K562 (cell line): ENCODE data around the gene MME. TPM values are rescaled to one million over a fixed set of nuclear protein-coding genes. Genes with fewer than 3 reads are reported as not detected.

ENCODE experiments used
- ATAC-seq: fragments of 200-7000 bp; cut with Tn5 transposase; 3 replicates; pipeline ENCODE4 v1.9.1; 2020; ENCODE audit warnings: moderate library complexity
- BruUV-seq: library from RNA; stranded (reverse); fragments of 400-500 nt; replicated peaks from 2 replicates; lab custom pipeline; 2021; lab: Mats Ljungman, UMichigan
- CTCF ChIA-PET: fragments of 300-600 bp; formaldehyde crosslinking; extraction: SDS; loops from one replicate; lab custom pipeline; 2021; ENCODE audit warnings: low intra/inter-chr PET ratio; lab: Yijun Ruan, JAX
- POLR2A ChIA-PET: fragments of 300-600, 350-650 bp; sonication (Branson Sonifier 250); formaldehyde crosslinking; extraction: SDS; loops from one replicate; lab custom pipeline; 2021; ENCODE audit warnings: antibody characterized with exemption, inconsistent platforms; lab: Yijun Ruan, JAX
- DNase-seq, 4 experiments: peaks; one replicate each; pipeline versions ENCODE4 v3.0.0 to v3.0.0-alpha.2; 2011 to 2018; ENCODE audit warnings: low spot score in 3 of 4, mixed read lengths in 3 of 4; ENCODE audit errors: extremely low read depth in 1 of 4
- FAIRE-seq: peaks from 2 replicates; lab custom pipeline; 2011; peaks lifted over from hg19 to GRCh38; lab: Jason Lieb, UNC
- H2AFZ ChIP-seq: 2 replicates; pipeline ENCODE4 v1.6.0; 2011; ENCODE audit warnings: low read depth, low read length, control low read depth, inconsistent platforms
- H3K27ac ChIP-seq: fragments of 200-600 bp; 3 replicates; pipeline ENCODE4 v1.8.0; 2011; ENCODE audit warnings: low read depth, mild to moderate bottlenecking, control low read depth, inconsistent platforms, low read length, moderate library complexity, mixed read lengths; ENCODE audit errors: extremely low read depth
- H3K27me3 ChIP-seq, 2 experiments: fragments of 300-600 bp in 1 of 2; 2 replicates in 1 of 2; 3 replicates in 1 of 2; pipeline versions ENCODE4 v1.6.0 to v1.8.0; 2011; ENCODE audit warnings: inconsistent platforms in 2 of 2, low read length in 2 of 2, mild to moderate bottlenecking in 1 of 2, mixed read lengths in 1 of 2, moderate library complexity in 1 of 2; ENCODE audit not compliant: control insufficient read depth in 2 of 2, insufficient read depth in 2 of 2
- H3K36me3 ChIP-seq: fragments of 300-600 bp; 3 replicates; pipeline ENCODE4 v1.8.0; 2011; ENCODE audit warnings: mild to moderate bottlenecking, low read length, inconsistent platforms; ENCODE audit not compliant: control insufficient read depth, insufficient read depth
- H3K4me1 ChIP-seq, 2 experiments: fragments of 200-600 bp in 1 of 2; replicated peaks in 1 of 2; 2 replicates in 1 of 2; 3 replicates in 1 of 2; pipeline versions ENCODE4 v1.5.1 to v1.8.0; 2011; ENCODE audit warnings: inconsistent platforms in 2 of 2, low read length in 2 of 2, mild to moderate bottlenecking in 1 of 2, mixed read lengths in 1 of 2, moderate library complexity in 1 of 2; ENCODE audit not compliant: control insufficient read depth in 2 of 2, insufficient read depth in 2 of 2
- H3K4me2 ChIP-seq: 2 replicates; pipeline ENCODE4 v1.6.1; 2011; ENCODE audit warnings: low read length, control low read depth, inconsistent platforms, mixed read lengths; ENCODE audit not compliant: insufficient read depth
- H3K4me3 ChIP-seq: fragments of 200-600 bp; sonication (generic), shearing (Covaris generic); 2 replicates; pipeline ENCODE4 v1.5.1; 2016; ENCODE audit warnings: control low read depth, inconsistent platforms
- H3K79me2 ChIP-seq: fragments of 200-600 bp; 3 replicates; pipeline ENCODE4 v1.8.0; 2011; ENCODE audit warnings: low read length, inconsistent platforms; ENCODE audit not compliant: control insufficient read depth, insufficient read depth
- H3K9ac ChIP-seq, 2 experiments: 2 replicates each; pipeline versions ENCODE4 v1.6.0 to v1.6.1; 2011; ENCODE audit warnings: low read depth in 2 of 2, low read length in 2 of 2, control low read depth in 1 of 2, inconsistent platforms in 1 of 2, mild to moderate bottlenecking in 1 of 2, mixed read lengths in 1 of 2; ENCODE audit not compliant: insufficient read depth in 1 of 2
- H3K9me1 ChIP-seq: one replicate; pipeline ENCODE4 v1.6.0; 2011; ENCODE audit warnings: inconsistent platforms, mild to moderate bottlenecking, low read length, moderate library complexity; ENCODE audit not compliant: control insufficient read depth, insufficient read depth
- H3K9me3 ChIP-seq: replicated peaks from 2 replicates; pipeline ENCODE4 v1.5.1; 2011; ENCODE audit warnings: low read depth, low read length, inconsistent platforms; ENCODE audit not compliant: control insufficient read depth, insufficient read depth
- H4K20me1 ChIP-seq: replicated peaks from 2 replicates; pipeline ENCODE4 v1.6.1; 2011; ENCODE audit warnings: low read length, inconsistent platforms, mixed read lengths; ENCODE audit not compliant: control insufficient read depth, insufficient read depth
- ATF1 ChIP-seq, 2 experiments: fragments of 450-650 bp in 1 of 2; IDR thresholded peaks; 2 replicates each; pipeline ENCODE4 v1.6.1; 2016; ENCODE audit warnings: missing compliant biosample characterization in 1 of 2, missing genetic modification characterization in 1 of 2
- CEBPB ChIP-seq: fragments of 450-650 bp; IDR thresholded peaks from 2 replicates; pipeline ENCODE4 v1.6.1; 2016; ENCODE audit warnings: missing genetic modification characterization, missing compliant biosample characterization
- CREB3 ChIP-seq: fragments of 450-650 bp; conservative IDR thresholded peaks from 2 replicates; pipeline ENCODE4 v1.6.1; 2016; ENCODE audit warnings: missing genetic modification characterization, low read depth, mild to moderate bottlenecking, missing compliant biosample characterization, moderate library complexity
- FOXA1 ChIP-seq: fragments of 450-650 bp; IDR thresholded peaks from 2 replicates; pipeline ENCODE4 v1.6.1; 2016; ENCODE audit warnings: mild to moderate bottlenecking, borderline replicate concordance
- ID3 ChIP-seq, 2 experiments: fragments of 250-450 bp in 1 of 2; fragments of 450-650 bp in 1 of 2; sonication (Bioruptor Pico) in 1 of 2; IDR thresholded peaks; 2 replicates each; pipeline versions ENCODE4 v1.6.1 to v1.8.0; 2016 to 2021; ENCODE audit warnings: mild to moderate bottlenecking in 2 of 2, moderate library complexity in 2 of 2, missing compliant biosample characterization in 1 of 2, missing genetic modification characterization in 1 of 2
- ILK ChIP-seq: fragments of 450-650 bp; IDR thresholded peaks from 2 replicates; pipeline ENCODE4 v1.6.1; 2016; ENCODE audit warnings: missing genetic modification characterization, low read depth, mild to moderate bottlenecking, missing compliant biosample characterization, moderate library complexity, borderline replicate concordance
- KDM1A ChIP-seq, 2 experiments: fragments of 450-650 bp; IDR thresholded peaks; 2 replicates each; pipeline ENCODE4 v1.6.1; 2016; ENCODE audit warnings: mild to moderate bottlenecking in 2 of 2
- MEIS2 ChIP-seq: fragments of 450-650 bp; IDR thresholded peaks from 2 replicates; pipeline ENCODE4 v1.6.1; 2014; ENCODE audit warnings: mild to moderate bottlenecking; ENCODE audit not compliant: partially characterized antibody
- NFXL1 ChIP-seq: fragments of 450-650 bp; formaldehyde crosslinking; IDR thresholded peaks from 2 replicates; pipeline ENCODE4 v1.4.0; 2021; ENCODE audit warnings: mild to moderate bottlenecking
- RBM25 ChIP-seq: fragments of 200-400 bp; formaldehyde crosslinking; IDR thresholded peaks from 2 replicates; pipeline ENCODE4 v1.6.1; 2018; ENCODE audit warnings: low read length, low read depth, moderate library complexity; ENCODE audit not compliant: severe bottlenecking
- SP2 ChIP-seq: IDR thresholded peaks from 2 replicates; pipeline ENCODE4 v1.6.1; 2011; ENCODE audit warnings: mild to moderate bottlenecking, low read depth, low read length, moderate library complexity; ENCODE audit not compliant: poor library complexity, severe bottlenecking; ENCODE audit errors: extremely low read depth
- TAF7 ChIP-seq: fragments of 450-650 bp; IDR thresholded peaks from 2 replicates; pipeline ENCODE4 v1.6.1; 2016; ENCODE audit warnings: missing genetic modification characterization, missing compliant biosample characterization
- TCF7L2 ChIP-seq: fragments of 150-350 bp; IDR thresholded peaks from 2 replicates; pipeline ENCODE4 v1.6.1; 2016; ENCODE audit warnings: low read depth, mild to moderate bottlenecking, low read length, moderate library complexity
- ZBTB26 ChIP-seq: fragments of 450-650 bp; formaldehyde crosslinking; IDR thresholded peaks from 2 replicates; pipeline ENCODE4 v1.4.0; 2022; ENCODE audit warnings: missing genetic modification characterization
- ZFP1 ChIP-seq: fragments of 450-650 bp; formaldehyde crosslinking; IDR thresholded peaks from 2 replicates; pipeline ENCODE4 v1.4.0; 2020; ENCODE audit warnings: mild to moderate bottlenecking, mixed read lengths
- ZKSCAN8 ChIP-seq: fragments of 200-800 bp; sonication (Bioruptor generic); IDR thresholded peaks from 2 replicates; pipeline ENCODE4 v1.6.1; 2016; ENCODE audit warnings: missing genetic modification characterization, missing compliant biosample characterization
- ZNF134 ChIP-seq: fragments of 250-450 bp; sonication (Bioruptor Pico); conservative IDR thresholded peaks from 2 replicates; pipeline ENCODE4 v1.4.0; 2020
- ZNF165 ChIP-seq: fragments of 250-450 bp; sonication (Bioruptor Pico); IDR thresholded peaks from 2 replicates; pipeline ENCODE4 v1.4.0; 2020; ENCODE audit warnings: borderline replicate concordance
- ZNF239 ChIP-seq: fragments of 250-450 bp; sonication (Bioruptor Pico); IDR thresholded peaks from 2 replicates; pipeline ENCODE4 v1.4.0; 2020; ENCODE audit warnings: mild to moderate bottlenecking
- ZNF436 ChIP-seq: fragments of 250-450, 450-650 bp; sonication (Bioruptor Pico); formaldehyde crosslinking; IDR thresholded peaks from 2 replicates; pipeline ENCODE4 v1.7.0; 2020; ENCODE audit warnings: mild to moderate bottlenecking
- ZNF444 ChIP-seq: fragments of 250-450 bp; sonication (Bioruptor Pico); IDR thresholded peaks from 2 replicates; pipeline ENCODE4 v1.4.0; 2020; ENCODE audit warnings: mild to moderate bottlenecking, moderate library complexity
- ZNF707 ChIP-seq: fragments of 250-450 bp; sonication (Bioruptor Pico); conservative IDR thresholded peaks from 2 replicates; pipeline ENCODE4 v1.8.0; 2022; ENCODE audit warnings: inconsistent platforms, mild to moderate bottlenecking, moderate library complexity
- whole genome bisulfite sequencing: fragments of 100-300 bp; shearing (Covaris generic); methylation state at CpG from one replicate; pipeline ENCODE4 v1.1.6; 2016; ENCODE audit warnings: low coverage, mixed read lengths; ENCODE audit not compliant: insufficient coverage; ENCODE audit errors: missing lambda C conversion rate; 5-methylcytosine and 5-hydroxymethylcytosine counted together
- in situ Hi-C: fragments of 300-500 bp; cut with MboI; formaldehyde crosslinking; loops from 4 replicates; pipeline ENCODE4 v1.15.0; 2018; ENCODE audit warnings: inconsistent platforms, mixed read lengths
- intact Hi-C: fragments of 100-400 bp; cut with micrococcal nuclease; formaldehyde crosslinking; loops from 2 replicates; pipeline ENCODE4 v1.14.2; 2022
- polyA plus RNA-seq, 8 experiments: library from polyadenylated mRNA; depleted of rRNA in 4 of 8; stranded (reverse) in 5 of 8; unstranded in 3 of 8; fragments of >200 nt; fragmentation: Nextera tagmentation in 2 of 8; fragmentation: Illumina TruSeq in 1 of 8; extraction: Ambion mirVana in 2 of 8; extraction: Trizol in 1 of 8; gene quantifications; 2 replicates each; pipeline versions ENCODE4 v1.2.1 to v1.2.3, GENCODE V29; 2011 to 2014; ENCODE audit warnings: inconsistent platforms in 1 of 8, missing spikeins in 1 of 8
- total RNA-seq, 7 experiments: library from RNA; depleted of rRNA in 6 of 7; stranded (reverse); fragments of >200 nt in 6 of 7; fragmentation: Illumina TruSeq in 2 of 7; extraction: Trizol in 2 of 7; gene quantifications; 2 replicates each; pipeline versions ENCODE4 v1.2.1 to v1.2.3, GENCODE V29; 2011 to 2021; ENCODE audit warnings: low replicate concordance in 1 of 7

MME gene
- total and polyA plus RNA-seq, 9 of the 15 experiments (the other 6 are each of a cell fraction or from before 2014, with no cell fraction given), result 0.80 to 8.6 (median 2.5) TPM

GRCh38 chr3:155076888-155077287 is 3.2 kb upstream of the MME start:
- intact Hi-C loops, result no loop called here
- H3K9me3 ChIP-seq, result no peaks in the 10 kb centered on the region
- POLR2A ChIA-PET, result no interaction called here
- TF ChIP-seq ZNF707 (CRISPR knock-in tag) (no peak), MEIS2 (no peak), TCF7L2 (no peak), ILK (peak; percentile 86), ZKSCAN8 (CRISPR knock-in tag) (peak; percentile 92), ZNF134 (CRISPR knock-in tag) (peak; percentile 68), NFXL1 (CRISPR knock-in tag) (0 out of 2 replicates have a peak, but pooled peaks have one; percentile 61), ZNF165 (peak; percentile 90; the same call in 1 of the 2 replicates), ZNF239 (CRISPR knock-in tag) (peak; percentile 84), ATF1 (CRISPR knock-in tag; IDR thresholded peaks at IDR 0.05) (no peak), ATF1 (tag; IDR thresholded peaks at IDR 0.05) (peak; percentile 54), KDM1A (IDR thresholded peaks at IDR 0.05) (no peak), FOXA1 (no peak), ID3 (CRISPR knock-in tag; IDR thresholded peaks at IDR 0.05) (no peak), ID3 (tag; IDR thresholded peaks at IDR 0.05) (peak; percentile 92), ZNF436 (CRISPR knock-in tag) (no peak), SP2 (no peak), ZFP1 (CRISPR knock-in tag) (0 out of 2 replicates have a peak, but pooled peaks have one; percentile 42), ZNF444 (CRISPR knock-in tag) (peak; percentile 83; the same call in 1 of the 2 replicates), CEBPB (no peak), TAF7 (tag) (peak; percentile 32; the same call in 1 of the 2 replicates), CREB3 (tag) (peak; percentile 92), ZBTB26 (no peak), RBM25 (no peak)

More at GRCh38 chr3:155076888-155077287, 3.2 kb upstream of the MME start:
- H4K20me1 ChIP-seq, result no peaks in the 10 kb centered on the region
- ATAC-seq (no peak), DNase-seq (no peak), FAIRE-seq (no peak)
- in situ Hi-C loops, result no loop called here
- H3K36me3 ChIP-seq, result no peaks in the 10 kb centered on the region
- no peak overlapping the region for H3K4me3 ChIP-seq
- no peak overlapping the region for H3K27ac ChIP-seq
- H3K4me1 ChIP-seq, result peaks cover 9 to 14% of the 10 kb centered on the region in 2 experiments; a peak in 3 of 5 replicates
- H2AFZ ChIP-seq, result peak overlapping the region; percentile 75
- peaks cover 0 to 14% of the 10 kb centered on the region in 2 experiments; a peak in 2 of 5 replicates for H3K27me3 ChIP-seq
- no peaks in the 10 kb centered on the region for H3K79me2 ChIP-seq
- no peak overlapping the region for H3K9ac ChIP-seq
- no peak overlapping the region for H3K4me2 ChIP-seq
- BruUV-seq, result no TSS peak
- CTCF ChIA-PET, result no interaction called here
- H3K9me1 ChIP-seq, result no peaks in the 10 kb centered on the region
- 27% methylated on average over 4 of the region's 4 CpGs for WGBS
